HG03457 (cell line): ENCODE results near the gene BOD1.
A peak's percentile ranks its signal among the peaks of the same experiment; 100 is the strongest.
"Not testable (repeated sequence)": the region's sequence is repeated elsewhere in the genome, so short reads cannot be mapped to it uniquely, and the experiment has no call there.

ENCODE experiments used
- ATAC-seq: cut with Tn5 transposase; IDR thresholded peaks from one replicate; pipeline ENCODE4 v1.9.1; 2021; ENCODE audit warnings: moderate number of reproducible peaks; ENCODE audit not compliant: unreplicated experiment

Gene BOD1

GRCh38 chr5:173620784-173621183 is 4.3 kb upstream of the BOD1 start:
- no peak for ATAC-seq

DNA sequence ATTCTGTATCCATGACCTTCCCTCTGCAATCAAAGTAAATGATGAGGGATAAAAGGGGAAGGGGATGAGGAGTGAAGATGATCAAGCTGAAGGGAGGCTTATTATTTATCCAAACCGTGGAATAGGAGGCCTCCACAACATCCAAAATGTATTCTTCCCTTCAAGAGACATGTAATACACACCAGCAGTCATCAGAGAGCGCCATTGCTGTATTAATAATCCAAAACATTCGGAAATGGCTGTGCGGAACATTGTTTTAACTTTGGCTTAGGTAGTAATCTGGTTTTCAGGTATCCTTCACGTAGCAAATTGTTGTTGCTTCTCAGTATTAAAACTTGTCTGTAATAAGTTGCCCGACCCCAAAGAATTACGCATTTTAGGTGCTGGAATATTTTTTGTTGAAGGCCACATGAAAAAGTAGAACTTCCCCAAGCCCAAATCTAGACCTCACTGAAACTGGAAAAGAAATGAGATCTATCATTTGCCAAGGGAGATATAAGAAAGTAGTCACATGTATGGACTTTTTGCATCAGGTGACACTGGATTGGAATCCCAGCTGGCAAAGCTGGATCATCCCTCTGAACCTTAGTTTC is 2.6 kb upstream of the BOD1 start:
- no peak for ATAC-seq

- ATAC-seq, result peak; percentile 41
Observed at GRCh38 chr5:173615884-173616576, 420 bp downstream of the BOD1 start.

GRCh38 chr5:173614591-173614990 is 1.9 kb downstream of the BOD1 start:
- no peak for ATAC-seq

- ATAC-seq, result no peak
Observed at GRCh38 chr5:173613433-173614159, 2.9 kb downstream of the BOD1 start.

DNA sequence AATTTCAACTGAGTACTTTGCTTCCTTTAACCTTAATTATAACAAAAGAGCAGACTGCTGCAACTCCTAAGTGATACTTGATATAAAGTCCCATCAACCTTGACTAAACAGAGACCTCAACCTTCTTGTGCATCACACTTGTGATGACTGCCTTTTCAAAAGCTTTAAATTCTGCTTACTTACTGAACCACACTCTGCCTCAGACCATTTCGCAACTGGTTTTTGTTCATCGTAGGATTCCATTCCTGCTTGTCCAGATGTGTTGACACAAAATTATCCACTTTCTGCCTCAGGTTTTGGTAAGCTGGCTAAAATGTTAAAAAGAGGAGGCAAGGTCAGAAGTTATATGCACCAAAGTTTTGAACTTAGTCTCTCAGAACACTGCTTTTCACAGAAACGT is 3.5 kb downstream of the BOD1 start:
- no peak for ATAC-seq

DNA sequence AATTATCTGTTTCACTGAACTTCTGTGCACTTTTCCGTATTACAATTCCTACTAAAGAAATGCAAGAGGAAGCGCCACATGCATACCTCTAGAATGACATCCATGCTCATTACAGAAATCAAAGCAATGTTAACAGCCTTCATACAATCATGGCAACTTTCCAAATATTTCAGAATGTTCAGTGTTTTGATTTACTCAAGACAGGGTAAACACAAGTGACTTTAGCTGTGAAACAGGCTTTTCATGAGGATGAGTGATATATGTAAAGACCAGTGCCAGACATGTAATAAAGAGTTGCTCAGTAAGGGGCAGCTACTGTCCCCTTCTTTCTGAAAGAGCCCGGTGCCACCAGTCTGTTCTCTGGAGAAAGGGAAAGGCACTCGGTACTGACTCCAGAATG is 4.7 kb downstream of the BOD1 start:
- ATAC-seq, result no peak

- ATAC-seq, result no peak
Observed at GRCh38 chr5:173604141-173604540, 12.3 kb downstream of the BOD1 start.

DNA sequence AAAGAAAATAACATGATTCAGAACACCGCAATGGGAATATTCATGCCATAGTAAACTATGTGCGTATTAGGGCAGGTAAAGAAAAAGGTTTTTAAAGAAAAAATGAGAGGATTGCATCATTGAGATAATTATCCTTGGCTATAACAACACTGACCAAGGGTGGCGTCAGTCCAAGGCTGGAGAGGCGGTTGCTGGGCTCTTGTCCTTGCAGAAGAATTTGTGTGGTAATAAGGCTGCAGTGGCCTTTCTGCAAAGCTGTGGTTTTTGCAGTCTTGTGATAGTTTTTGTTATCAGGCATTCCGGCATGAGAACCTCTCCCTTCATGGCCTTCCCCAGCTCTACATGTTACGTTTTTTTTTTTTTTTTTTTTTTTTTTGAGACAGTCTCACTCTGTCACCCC is 14.0 kb downstream of the BOD1 start:
- ATAC-seq, result no peak

DNA sequence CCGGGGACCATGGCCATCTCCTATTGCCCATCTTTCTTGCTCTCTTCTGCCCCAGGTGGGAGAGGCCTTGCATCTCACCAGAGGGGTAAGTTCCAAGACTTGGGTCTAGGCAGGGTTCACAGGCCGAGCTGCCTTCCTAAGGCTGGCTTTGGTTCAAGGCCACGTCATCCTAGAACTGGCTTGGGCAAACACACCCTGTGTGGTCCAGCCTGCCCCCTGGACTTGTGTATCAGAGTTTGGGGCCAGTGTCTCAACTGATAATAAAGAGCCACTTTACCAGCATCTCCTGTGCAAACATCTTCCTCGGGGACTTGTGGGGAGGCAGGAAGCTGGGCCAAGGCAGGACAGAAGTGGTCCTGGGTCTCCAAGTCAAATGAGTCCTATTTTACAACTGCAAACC is 17.8 kb downstream of the BOD1 start:
- ATAC-seq, result no peak

DNA sequence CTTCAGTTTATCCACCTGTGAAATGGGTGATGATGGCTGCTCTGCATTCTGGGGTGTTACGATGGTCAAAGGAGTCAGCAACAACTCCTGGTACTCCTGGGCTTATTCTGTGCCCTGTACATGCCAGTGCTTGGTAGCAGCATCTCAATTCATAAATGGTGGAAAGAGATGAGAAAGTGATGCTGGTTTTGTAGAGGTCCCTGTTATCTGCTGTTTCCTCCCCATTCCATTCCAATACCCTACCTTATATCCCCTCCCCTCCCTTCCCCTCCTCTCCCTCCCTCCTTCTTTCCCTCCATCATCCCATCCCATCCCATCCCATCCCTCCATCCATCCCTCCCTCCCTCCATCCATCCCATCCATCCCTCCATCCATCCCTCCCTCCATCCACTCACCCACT is 19.1 kb downstream of the BOD1 start:
- ATAC-seq, result no peak

GRCh38 chr5:173595841-173596240 is 20.6 kb downstream of the BOD1 start:
- ATAC-seq, result no peak

DNA sequence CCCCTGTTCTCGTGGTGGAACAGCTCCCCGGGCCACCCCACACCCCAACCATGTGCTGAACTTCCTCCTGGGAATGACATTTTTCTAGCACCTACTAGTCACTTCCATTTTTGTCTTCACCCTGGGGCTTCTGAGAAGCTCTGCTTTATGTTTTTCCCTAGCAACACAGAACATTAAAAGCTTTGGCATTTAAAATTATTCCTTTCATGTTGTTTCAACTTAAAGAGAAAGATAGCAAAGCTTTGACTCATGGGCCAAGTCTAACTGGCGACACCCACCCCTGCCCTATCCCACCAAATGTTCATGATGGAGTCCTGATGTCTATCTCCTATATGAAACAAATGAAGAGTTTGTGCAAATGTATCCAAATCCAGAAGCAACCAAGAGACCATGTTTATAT is 22.4 kb downstream of the BOD1 start:
- no peak for ATAC-seq

DNA sequence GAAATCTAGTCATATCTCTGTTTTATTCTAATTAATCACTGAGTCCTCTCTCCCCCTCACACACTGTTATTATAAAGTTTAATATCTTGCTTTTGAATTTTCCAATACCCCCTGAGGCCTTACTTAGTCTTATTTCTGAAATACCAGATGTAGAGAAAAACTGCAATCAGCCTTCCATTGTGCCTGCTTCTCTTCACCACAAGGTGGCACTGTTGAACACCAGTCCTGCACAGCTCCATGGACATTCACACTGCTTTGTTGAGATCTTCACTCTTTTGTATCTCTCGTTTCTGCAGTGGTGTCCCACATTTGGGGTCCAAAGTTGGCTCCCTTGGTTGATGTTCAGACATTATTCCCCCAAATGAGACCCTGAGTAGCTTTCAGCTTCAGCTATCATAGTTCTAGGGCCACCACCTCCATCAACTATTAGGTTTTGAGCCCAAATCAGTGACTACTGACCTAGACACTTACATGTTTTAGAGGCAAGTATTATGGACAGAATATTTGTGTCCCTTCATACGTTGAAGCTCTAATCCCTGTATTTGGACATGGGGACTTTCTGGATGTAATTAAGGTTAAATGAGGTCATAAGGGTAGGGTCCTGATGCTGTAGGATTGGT is 24.3 kb downstream of the BOD1 start:
- ATAC-seq, result no peak

DNA sequence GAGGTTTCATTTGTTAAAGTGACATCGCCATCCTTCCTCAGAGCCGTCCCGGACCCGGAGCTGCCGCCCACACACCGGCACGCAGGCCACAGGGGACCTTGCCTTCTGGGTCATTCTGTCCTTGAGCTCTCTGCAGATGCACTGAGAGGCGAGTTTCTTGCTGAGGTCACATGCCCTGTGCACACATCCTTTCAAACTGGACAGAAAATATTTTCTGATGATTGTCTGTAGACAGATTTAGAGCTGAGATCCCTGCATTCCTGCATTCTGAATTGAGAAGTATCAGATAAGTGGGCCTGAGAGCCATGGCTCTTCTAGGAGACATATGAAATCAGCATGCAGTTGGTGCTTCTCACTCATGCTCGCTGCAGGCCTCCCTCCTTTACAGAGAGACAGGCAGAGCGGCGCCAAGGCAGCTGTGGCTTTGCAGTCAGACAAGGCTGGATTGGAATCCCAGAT is 25.4 kb downstream of the BOD1 start:
- no peak for ATAC-seq

- ATAC-seq, result no peak
Observed at GRCh38 chr5:173590436-173591055, 25.9 kb downstream of the BOD1 start.

- ATAC-seq, result not testable (repeated sequence)
Observed at GRCh38 chr5:173586133-173586532, 30.3 kb downstream of the BOD1 start.

- no peak for ATAC-seq
Observed at GRCh38 chr5:173583346-173583745, 33.1 kb downstream of the BOD1 start.

DNA sequence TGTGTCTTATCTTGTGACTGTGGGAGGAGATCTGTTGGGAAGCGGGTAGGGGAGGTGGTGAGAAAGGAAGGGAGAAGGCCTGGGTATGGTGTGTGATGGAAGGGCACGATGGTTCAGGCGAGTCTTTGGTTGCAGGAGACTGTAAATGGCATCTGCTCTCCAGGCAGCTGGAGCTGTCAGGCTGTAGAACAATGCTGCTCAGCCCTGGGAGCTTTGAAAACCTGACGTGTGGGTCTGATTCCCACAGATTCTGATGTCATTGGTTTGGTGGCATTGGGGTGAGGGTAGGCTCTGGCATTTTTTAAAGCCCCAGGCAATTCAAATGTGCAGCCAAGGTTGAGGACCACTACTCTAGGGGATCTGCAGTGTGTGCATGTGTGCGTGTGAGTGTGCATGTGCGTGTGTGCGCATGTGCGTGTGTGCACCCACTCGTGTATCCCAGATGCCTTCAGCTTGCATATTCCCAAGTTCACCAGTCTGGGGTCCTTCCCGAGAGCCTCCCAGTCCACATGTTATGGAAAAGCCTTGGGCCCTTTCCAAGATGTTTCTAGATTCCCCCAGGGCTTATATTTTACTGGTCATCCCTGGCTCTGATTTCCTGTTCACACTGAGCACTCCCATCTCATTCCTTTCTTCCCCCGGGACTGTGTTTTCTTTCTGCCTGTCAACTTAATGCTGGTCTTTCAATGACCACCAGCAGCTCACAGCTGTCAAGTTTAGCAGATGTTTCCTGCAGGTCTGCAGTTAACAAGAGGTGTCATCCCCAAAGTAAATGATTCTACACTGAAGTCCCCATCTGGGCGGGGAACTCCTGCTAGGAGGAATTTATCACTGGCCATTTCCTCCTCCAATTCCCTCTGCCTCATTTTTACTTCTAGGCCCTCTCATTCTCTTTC is 34.0 kb downstream of the BOD1 start:
- ATAC-seq, result no peak
